ENCODE data around the gene PJA2.

PJA2 gene

GRCh38 chr5:109411627-109412026, 1.9 kb upstream of the PJA2 start:
- Histone ChIP-seq H3K4me3 (replicated peaks; ENCODE audit: low read depth, low read length) (no peak overlapping the region), H3K27me3 (replicated peaks; ENCODE audit: control insufficient read depth, insufficient read depth, low read length) (no peaks in the 10 kb centered on the region), H3K36me3 (ENCODE audit: control insufficient read depth, insufficient read depth, low read length) (no peaks in the 10 kb centered on the region)
- peak; percentile 24 for DNase-seq (ENCODE audit: extremely low read depth, insufficient read length)
- no peak for TF ChIP-seq CTCF (IDR thresholded peaks at IDR 0.05; ENCODE audit: insufficient read depth, low read length, poor library complexity, severe bottlenecking)

GRCh38 chr5:109411149-109411514, 1.4 kb upstream of the PJA2 start:
- TF ChIP-seq CTCF (IDR thresholded peaks at IDR 0.05; ENCODE audit: insufficient read depth, low read length, poor library complexity, severe bottlenecking): no peak
- no peak for DNase-seq (ENCODE audit: extremely low read depth, insufficient read length)
- Histone ChIP-seq H3K4me3 (replicated peaks; ENCODE audit: low read depth, low read length) (peak overlapping the region; percentile 60), H3K27me3 (replicated peaks; ENCODE audit: control insufficient read depth, insufficient read depth, low read length) (no peaks in the 10 kb centered on the region), H3K36me3 (ENCODE audit: control insufficient read depth, insufficient read depth, low read length) (no peaks in the 10 kb centered on the region)

GRCh38 chr5:109410389-109411148, 795 bp upstream of the PJA2 start:
- no peak for TF ChIP-seq CTCF (IDR thresholded peaks at IDR 0.05; ENCODE audit: insufficient read depth, low read length, poor library complexity, severe bottlenecking)
- Histone ChIP-seq H3K27me3 (replicated peaks; ENCODE audit: control insufficient read depth, insufficient read depth, low read length) (no peaks in the 10 kb centered on the region), H3K4me3 (replicated peaks; ENCODE audit: low read depth, low read length) (peak overlapping the region; percentile 60), H3K36me3 (ENCODE audit: control insufficient read depth, insufficient read depth, low read length) (no peaks in the 10 kb centered on the region)
- no peak for DNase-seq (ENCODE audit: extremely low read depth, insufficient read length)

GRCh38 chr5:109408991-109409843, 557 bp downstream of the PJA2 start:
- TF ChIP-seq CTCF (IDR thresholded peaks at IDR 0.05; ENCODE audit: insufficient read depth, low read length, poor library complexity, severe bottlenecking): no peak

GRCh38 chr5:109407913-109408312, 1.9 kb downstream of the PJA2 start:
- Histone ChIP-seq H3K27me3 (replicated peaks; ENCODE audit: control insufficient read depth, insufficient read depth, low read length) (no peaks in the 10 kb centered on the region), H3K36me3 (ENCODE audit: control insufficient read depth, insufficient read depth, low read length) (no peaks in the 10 kb centered on the region; the same call in none of the 2 replicates), H3K4me3 (replicated peaks; ENCODE audit: low read depth, low read length) (peak overlapping the region; percentile 70)
- TF ChIP-seq CTCF (IDR thresholded peaks at IDR 0.05; ENCODE audit: insufficient read depth, low read length, poor library complexity, severe bottlenecking): no peak
- DNase-seq (ENCODE audit: extremely low read depth, insufficient read length): no peak

More at GRCh38 chr5:109408991-109409843, 557 bp downstream of the PJA2 start:
- peak; percentile 87 for DNase-seq (ENCODE audit: extremely low read depth, insufficient read length)
- peak overlapping the region; percentile 70 for H3K4me3 ChIP-seq (replicated peaks; ENCODE audit: low read depth, low read length)
- no peaks in the 10 kb centered on the region; the same call in none of the 2 replicates for H3K36me3 ChIP-seq (ENCODE audit: control insufficient read depth, insufficient read depth, low read length)
- no peaks in the 10 kb centered on the region for H3K27me3 ChIP-seq (replicated peaks; ENCODE audit: control insufficient read depth, insufficient read depth, low read length)
